HEK293 (cell line): Measurements from ENCODE around the gene SREBF2.

Experiments used
- CTCF ChIA-PET: fragments of 350-600 bp; formaldehyde crosslinking; extraction: SDS; loops from one replicate; lab custom pipeline; 2021; ENCODE audit warnings: antibody characterized with exemption; lab: Yijun Ruan, JAX
- POLR2A ChIA-PET: fragments of 300-600 bp; formaldehyde crosslinking; extraction: SDS; loops from one replicate; lab custom pipeline; 2020; ENCODE audit warnings: antibody characterized with exemption, inconsistent platforms; lab: Yijun Ruan, JAX
- H3K27ac ChIP-seq: fragments of 200-500 bp; sonication (Bioruptor generic); 2 replicates; pipeline ENCODE4 v1.5.1; 2014; ENCODE audit warnings: low read depth, low read length, control low read depth, inconsistent platforms; ENCODE audit errors: extremely low read depth
- H3K36me3 ChIP-seq, 2 experiments: fragments of 200-500 bp in 1 of 2; sonication (Bioruptor generic) in 1 of 2; 1 replicate in 1 of 2; 2 replicates in 1 of 2; pipeline ENCODE4 v1.5.1; 2014 to 2017; ENCODE audit warnings: inconsistent platforms in 2 of 2, low read length in 2 of 2; ENCODE audit not compliant: control insufficient read depth in 2 of 2, insufficient read depth in 1 of 2
- H3K4me1 ChIP-seq: fragments of 200-500 bp; sonication (Bioruptor generic); 2 replicates; pipeline ENCODE4 v1.5.1; 2014; ENCODE audit warnings: mild to moderate bottlenecking, low read length, inconsistent platforms; ENCODE audit not compliant: control insufficient read depth, insufficient read depth
- H3K4me3 ChIP-seq: 2 replicates; pipeline ENCODE4 v1.5.1; 2011; ENCODE audit warnings: low read depth, mild to moderate bottlenecking, control low read depth, low read length, moderate library complexity
- H3K9me3 ChIP-seq: fragments of 200-500 bp; sonication (Bioruptor generic); 2 replicates; pipeline ENCODE4 v1.5.1; 2014; ENCODE audit warnings: low read depth, low read length, inconsistent platforms; ENCODE audit not compliant: control insufficient read depth, insufficient read depth
- BCL11B ChIP-seq: fragments of 450-650 bp; formaldehyde crosslinking; IDR thresholded peaks from 2 replicates; pipeline ENCODE4 v1.5.1; 2016; ENCODE audit warnings: low read depth, missing biosample characterization, missing genetic modification characterization
- EGR2 ChIP-seq: fragments of 450-650 bp; formaldehyde crosslinking; IDR thresholded peaks from 2 replicates; pipeline ENCODE4 v1.5.1; 2016; ENCODE audit warnings: low read depth, missing biosample characterization, missing genetic modification characterization
- ELK4 ChIP-seq: IDR thresholded peaks from 2 replicates; pipeline ENCODE4 v1.6.1; 2011; ENCODE audit warnings: mild to moderate bottlenecking, low read depth, low read length, borderline replicate concordance
- MZF1 ChIP-seq: fragments of 450-650 bp; formaldehyde crosslinking; IDR thresholded peaks from 2 replicates; pipeline ENCODE4 v1.5.1; 2017; ENCODE audit warnings: missing biosample characterization, missing genetic modification characterization, borderline replicate concordance
- SP2 ChIP-seq: fragments of 450-650 bp; formaldehyde crosslinking; IDR thresholded peaks from 2 replicates; pipeline ENCODE4 v1.5.1; 2016; ENCODE audit warnings: missing biosample characterization, missing genetic modification characterization
- ZBTB17 ChIP-seq: fragments of 450-650 bp; formaldehyde crosslinking; IDR thresholded peaks from 2 replicates; pipeline ENCODE4 v1.5.1; 2016; ENCODE audit warnings: missing biosample characterization, missing genetic modification characterization
- ZFHX2 ChIP-seq: fragments of 450-650 bp; formaldehyde crosslinking; conservative IDR thresholded peaks from 2 replicates; pipeline ENCODE4 v1.5.1; 2016; ENCODE audit warnings: missing biosample characterization, missing genetic modification characterization
- ZFP3 ChIP-seq: fragments of 450-650 bp; formaldehyde crosslinking; IDR thresholded peaks from 2 replicates; pipeline ENCODE4 v1.5.1; 2016; ENCODE audit warnings: low read depth, missing biosample characterization, missing genetic modification characterization
- ZIC2 ChIP-seq: fragments of 450-650 bp; formaldehyde crosslinking; IDR thresholded peaks from 2 replicates; pipeline ENCODE4 v1.5.1; 2016; ENCODE audit warnings: missing biosample characterization, missing genetic modification characterization
- ZNF121 ChIP-seq: fragments of 450-650 bp; formaldehyde crosslinking; IDR thresholded peaks from 2 replicates; pipeline ENCODE4 v1.5.1; 2016; ENCODE audit warnings: missing biosample characterization, missing genetic modification characterization
- ZNF140 ChIP-seq: fragments of 450-650 bp; formaldehyde crosslinking; IDR thresholded peaks from 2 replicates; pipeline ENCODE4 v1.5.1; 2016; ENCODE audit warnings: missing biosample characterization, missing genetic modification characterization
- ZNF155 ChIP-seq: fragments of 450-650 bp; formaldehyde crosslinking; IDR thresholded peaks from 2 replicates; pipeline ENCODE4 v1.5.1; 2016; ENCODE audit warnings: missing biosample characterization, missing genetic modification characterization
- ZNF184 ChIP-seq: fragments of 450-650 bp; IDR thresholded peaks from 2 replicates; pipeline ENCODE4 v1.5.1; 2018; ENCODE audit warnings: missing biosample characterization, mild to moderate bottlenecking, missing genetic modification characterization
- ZNF23 ChIP-seq: fragments of 450-650 bp; formaldehyde crosslinking; IDR thresholded peaks from 2 replicates; pipeline ENCODE4 v1.5.1; 2016; ENCODE audit warnings: missing biosample characterization, missing genetic modification characterization, borderline replicate concordance
- ZNF354C ChIP-seq: fragments of 450-650 bp; formaldehyde crosslinking; IDR thresholded peaks from 2 replicates; pipeline ENCODE4 v1.5.1; 2016; ENCODE audit warnings: missing biosample characterization, missing genetic modification characterization, low read depth, borderline replicate concordance
- ZNF37A ChIP-seq: fragments of 450-650 bp; IDR thresholded peaks from 2 replicates; pipeline ENCODE4 v1.5.1; 2018; ENCODE audit warnings: missing biosample characterization, missing genetic modification characterization
- ZNF48 ChIP-seq: fragments of 450-650 bp; formaldehyde crosslinking; IDR thresholded peaks from 2 replicates; pipeline ENCODE4 v1.5.1; 2016; ENCODE audit warnings: missing biosample characterization, missing genetic modification characterization
- ZNF501 ChIP-seq: fragments of 450-650 bp; formaldehyde crosslinking; IDR thresholded peaks from 2 replicates; pipeline ENCODE4 v1.5.1; 2016; ENCODE audit warnings: missing biosample characterization, missing genetic modification characterization
- ZNF571 ChIP-seq: fragments of 450-650 bp; formaldehyde crosslinking; IDR thresholded peaks from 2 replicates; pipeline ENCODE4 v1.5.0; 2017; ENCODE audit warnings: missing biosample characterization, missing genetic modification characterization
- ZNF596 ChIP-seq: fragments of 450-650 bp; IDR thresholded peaks from 2 replicates; pipeline ENCODE4 v1.5.0; 2018; ENCODE audit warnings: missing biosample characterization, mild to moderate bottlenecking, missing genetic modification characterization, moderate library complexity
- ZNF600 ChIP-seq: fragments of 450-650 bp; formaldehyde crosslinking; IDR thresholded peaks from 2 replicates; pipeline ENCODE4 v1.5.1; 2016; ENCODE audit warnings: missing biosample characterization, missing genetic modification characterization
- ZNF658 ChIP-seq: fragments of 450-650 bp; formaldehyde crosslinking; IDR thresholded peaks from 2 replicates; pipeline ENCODE4; 2016; ENCODE audit warnings: missing biosample characterization, missing genetic modification characterization
- ZNF660 ChIP-seq: fragments of 450-650 bp; IDR thresholded peaks from 2 replicates; pipeline ENCODE4 v1.5.1; 2018; ENCODE audit warnings: missing biosample characterization, mild to moderate bottlenecking, missing genetic modification characterization
- ZNF664 ChIP-seq: fragments of 450-650 bp; formaldehyde crosslinking; IDR thresholded peaks from 2 replicates; pipeline ENCODE4 v1.5.1; 2016; ENCODE audit warnings: missing biosample characterization, missing genetic modification characterization
- ZNF692 ChIP-seq: fragments of 450-650 bp; formaldehyde crosslinking; IDR thresholded peaks from 2 replicates; pipeline ENCODE4 v1.5.1; 2016; ENCODE audit warnings: missing biosample characterization, missing genetic modification characterization
- ZSCAN30 ChIP-seq: fragments of 450-650 bp; IDR thresholded peaks from 2 replicates; pipeline ENCODE4 v1.5.1; 2018; ENCODE audit warnings: missing biosample characterization, mild to moderate bottlenecking, missing genetic modification characterization, moderate library complexity
- TF ChIP-seq, protein P1 (sequence below): fragments of 450-650 bp; formaldehyde crosslinking; IDR thresholded peaks from 2 replicates; pipeline ENCODE4 v1.5.1; 2016; ENCODE audit warnings: missing biosample characterization, missing genetic modification characterization
- TF ChIP-seq, protein P2 (sequence below): fragments of 450-650 bp; formaldehyde crosslinking; IDR thresholded peaks from 2 replicates; pipeline ENCODE4 v1.5.1; 2016; ENCODE audit warnings: missing biosample characterization, missing genetic modification characterization

The SREBF2 gene

DNA sequence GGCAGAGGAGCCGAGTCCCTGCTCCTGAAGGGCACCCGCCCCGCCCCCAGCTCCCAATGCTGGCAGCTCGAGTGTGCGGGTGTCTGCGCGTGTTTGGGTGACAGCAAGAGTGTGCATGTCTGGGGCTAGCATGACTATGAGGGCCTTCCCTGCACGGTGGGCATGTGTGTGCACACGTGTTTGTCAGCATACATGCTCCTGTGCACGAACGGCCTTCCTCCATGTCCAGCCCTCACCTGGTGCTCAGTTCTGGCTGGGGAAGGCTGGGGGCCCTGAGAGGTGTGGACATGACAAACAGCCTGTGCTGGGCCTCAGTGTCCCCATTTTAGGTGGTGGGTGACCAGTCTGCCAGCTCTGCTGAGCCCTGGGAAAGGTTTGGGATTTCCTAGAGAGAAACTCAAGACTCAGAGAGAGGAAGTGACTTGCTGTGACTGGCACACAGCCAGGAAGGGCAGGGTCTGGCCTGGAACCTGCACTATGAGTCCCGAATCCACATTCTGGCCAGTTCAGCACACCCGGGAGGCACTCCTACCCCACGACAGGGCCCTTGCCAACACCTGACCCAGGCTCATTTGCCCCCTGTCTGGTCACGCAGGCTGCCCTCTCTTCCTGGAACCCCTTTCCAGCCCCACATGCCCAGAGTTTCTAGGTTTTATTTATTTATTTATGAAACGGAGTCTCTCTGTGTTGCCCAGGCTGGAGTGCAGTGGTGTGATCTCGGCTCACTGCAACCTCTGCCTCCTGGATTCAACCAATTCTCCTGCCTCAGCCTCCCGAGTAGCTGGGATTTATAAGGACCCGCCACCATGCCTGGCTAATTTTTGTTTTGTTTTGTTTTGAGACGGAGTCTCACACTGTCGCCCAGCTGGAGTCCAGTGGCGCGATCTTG is 85.2 kb downstream of the SREBF2 start (continued):
- TF ChIP-seq, protein P1, sequence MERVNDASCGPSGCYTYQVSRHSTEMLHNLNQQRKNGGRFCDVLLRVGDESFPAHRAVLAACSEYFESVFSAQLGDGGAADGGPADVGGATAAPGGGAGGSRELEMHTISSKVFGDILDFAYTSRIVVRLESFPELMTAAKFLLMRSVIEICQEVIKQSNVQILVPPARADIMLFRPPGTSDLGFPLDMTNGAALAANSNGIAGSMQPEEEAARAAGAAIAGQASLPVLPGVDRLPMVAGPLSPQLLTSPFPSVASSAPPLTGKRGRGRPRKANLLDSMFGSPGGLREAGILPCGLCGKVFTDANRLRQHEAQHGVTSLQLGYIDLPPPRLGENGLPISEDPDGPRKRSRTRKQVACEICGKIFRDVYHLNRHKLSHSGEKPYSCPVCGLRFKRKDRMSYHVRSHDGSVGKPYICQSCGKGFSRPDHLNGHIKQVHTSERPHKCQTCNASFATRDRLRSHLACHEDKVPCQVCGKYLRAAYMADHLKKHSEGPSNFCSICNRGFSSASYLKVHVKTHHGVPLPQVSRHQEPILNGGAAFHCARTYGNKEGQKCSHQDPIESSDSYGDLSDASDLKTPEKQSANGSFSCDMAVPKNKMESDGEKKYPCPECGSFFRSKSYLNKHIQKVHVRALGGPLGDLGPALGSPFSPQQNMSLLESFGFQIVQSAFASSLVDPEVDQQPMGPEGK (tag by site-specific recombination) = 0 out of 2 replicates have a peak, but pooled peaks have one; percentile 28
- TF ChIP-seq ZBTB17 (tag by site-specific recombination) (peak; percentile 51), ZNF23 (no peak), ZNF184 (peak; percentile 61; the same call in 1 of the 2 replicates), ZNF37A (tag by site-specific recombination) (no peak), ZNF596 (no peak), ZIC2 (0 out of 2 replicates have a peak, but pooled peaks have one; percentile 6), ZNF121 (tag by site-specific recombination) (peak; percentile 93), ZNF658 (tag by site-specific recombination) (no peak), ZNF155 (tag by site-specific recombination) (no peak), ZNF664 (tag by site-specific recombination) (no peak), ELK4 (no peak), ZNF48 (tag by site-specific recombination) (no peak), ZNF660 (peak; percentile 68; the same call in 1 of the 2 replicates), ZNF140 (tag by site-specific recombination) (no peak), SP2 (tag by site-specific recombination) (no peak), ZSCAN30 (peak; percentile 57; the same call in 1 of the 2 replicates), ZFP3 (tag by site-specific recombination) (0 out of 2 replicates have a peak, but pooled peaks have one; percentile 22), ZNF501 (no peak), ZNF600 (tag by site-specific recombination) (peak; percentile 96), ZNF354C (tag by site-specific recombination) (no peak)

DNA sequence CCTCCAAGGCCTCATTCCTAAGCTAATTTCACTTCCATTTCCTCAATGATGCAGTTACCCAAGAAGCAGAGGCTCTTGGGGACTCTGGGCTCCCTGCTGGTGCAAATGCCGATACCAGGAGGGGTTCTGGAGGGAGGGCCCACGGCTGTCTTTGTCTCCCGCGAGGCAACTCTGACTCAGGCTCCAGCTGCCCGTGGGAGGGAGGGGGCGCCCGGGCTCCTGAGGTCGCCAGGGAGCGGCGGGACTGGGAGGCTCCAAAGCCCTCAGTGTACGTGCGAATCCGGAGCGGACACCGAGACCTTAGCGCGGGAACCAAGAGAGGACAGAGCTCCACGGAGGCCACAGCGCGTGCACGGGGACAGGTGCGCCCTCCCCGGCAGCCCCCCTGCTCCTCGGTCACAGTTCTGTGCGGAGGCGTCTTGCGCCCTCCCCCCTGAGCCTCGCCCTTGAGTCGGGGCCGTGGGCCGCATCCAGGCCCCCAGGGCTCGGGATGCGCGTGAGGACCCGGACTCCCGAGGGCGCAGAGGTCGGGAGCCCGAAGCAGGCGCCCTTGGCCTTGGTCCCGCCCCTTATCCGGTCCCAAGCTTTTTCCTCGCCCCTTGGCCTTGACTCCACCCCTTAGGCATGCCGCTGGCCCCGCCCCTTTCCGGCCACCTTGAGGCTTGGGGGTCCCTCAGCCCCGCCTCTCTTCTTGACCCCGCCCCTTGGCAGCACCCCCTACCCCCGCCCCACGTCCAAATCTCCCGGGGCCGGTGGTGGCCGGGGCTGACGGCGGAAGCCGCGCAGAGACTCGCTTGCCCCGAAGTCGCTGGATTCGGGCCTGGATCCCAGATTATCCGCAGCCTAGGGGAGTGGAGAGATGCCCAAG is 86.7 kb downstream of the SREBF2 start:
- POLR2A ChIA-PET = interaction anchor here (1.2 to 3.7 kb wide), 2 partner anchors 10 to 27 kb away, joined by 5 to 13 read pairs; partner anchors contain the start of gene CENPM
- CTCF ChIA-PET = interaction anchor here (0.7 kb wide), 2 partner anchors 206 to 221 kb away, joined by 3 to 4 read pairs; no protein-coding TSS in a partner anchor
- H3K4me1 ChIP-seq = peaks cover 6% of the 10 kb centered on the region
- H3K36me3 ChIP-seq = no peaks in the 10 kb centered on the region; a peak in 1 of 3 replicates
- H3K9me3 ChIP-seq = no peaks in the 10 kb centered on the region
- no peak overlapping the region for H3K27ac ChIP-seq
- no peak overlapping the region for H3K4me3 ChIP-seq
- TF ChIP-seq ZNF23 (no peak), EGR2 (peak; percentile 69), ZFHX2 (peak; percentile 61), ZNF692 (tag by site-specific recombination) (0 out of 2 replicates have a peak, but pooled peaks have one; percentile 34), BCL11B (no peak), MZF1 (no peak), SP2 (tag by site-specific recombination) (peak; percentile 17; the same call in 1 of the 2 replicates), ZNF664 (tag by site-specific recombination) (no peak), ZNF571 (tag by site-specific recombination) (no peak)
- TF ChIP-seq, protein P2, sequence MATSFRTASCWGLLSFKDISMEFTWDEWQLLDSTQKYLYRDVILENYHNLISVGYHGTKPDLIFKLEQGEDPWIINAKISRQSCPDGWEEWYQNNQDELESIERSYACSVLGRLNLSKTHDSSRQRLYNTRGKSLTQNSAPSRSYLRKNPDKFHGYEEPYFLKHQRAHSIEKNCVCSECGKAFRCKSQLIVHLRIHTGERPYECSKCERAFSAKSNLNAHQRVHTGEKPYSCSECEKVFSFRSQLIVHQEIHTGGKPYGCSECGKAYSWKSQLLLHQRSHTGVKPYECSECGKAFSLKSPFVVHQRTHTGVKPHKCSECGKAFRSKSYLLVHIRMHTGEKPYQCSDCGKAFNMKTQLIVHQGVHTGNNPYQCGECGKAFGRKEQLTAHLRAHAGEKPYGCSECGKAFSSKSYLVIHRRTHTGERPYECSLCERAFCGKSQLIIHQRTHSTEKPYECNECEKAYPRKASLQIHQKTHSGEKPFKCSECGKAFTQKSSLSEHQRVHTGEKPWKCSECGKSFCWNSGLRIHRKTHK = no peak
